Activated naive CD8-positive, alpha-beta T cell treated with anti-CD3 and anti-CD28 coated beads, Interleukin-2, amount 50 U/mL, for 24 hours (primary cell): Measurements from ENCODE around the gene KRT12.

Source experiments
- ATAC-seq: fragments of 150-1000 bp; cut with Tn5 transposase; one replicate; pipeline ENCODE4 v1.10.0; 2021
- DNase-seq: peaks from one replicate; pipeline ENCODE4 v3.0.0; 2021
- H3K27ac Mint-ChIP-seq: one replicate; pipeline ENCODE4 v1.8.0; 2021; ENCODE audit warnings: mild to moderate bottlenecking, mixed read lengths
- H3K27me3 Mint-ChIP-seq: one replicate; pipeline ENCODE4 v1.8.0; 2021; ENCODE audit warnings: mixed read lengths
- H3K36me3 Mint-ChIP-seq: one replicate; pipeline ENCODE4 v1.8.0; 2021; ENCODE audit warnings: low read depth, mixed read lengths
- H3K4me1 Mint-ChIP-seq: one replicate; pipeline ENCODE4 v1.8.0; 2021; ENCODE audit warnings: mixed read lengths
- H3K4me3 Mint-ChIP-seq: one replicate; pipeline ENCODE4 v1.8.0; 2021; ENCODE audit warnings: mild to moderate bottlenecking, moderate library complexity, mixed read lengths
- H3K9me3 Mint-ChIP-seq: one replicate; pipeline ENCODE4 v1.8.0; 2021; ENCODE audit warnings: mixed read lengths

Gene KRT12

DNA sequence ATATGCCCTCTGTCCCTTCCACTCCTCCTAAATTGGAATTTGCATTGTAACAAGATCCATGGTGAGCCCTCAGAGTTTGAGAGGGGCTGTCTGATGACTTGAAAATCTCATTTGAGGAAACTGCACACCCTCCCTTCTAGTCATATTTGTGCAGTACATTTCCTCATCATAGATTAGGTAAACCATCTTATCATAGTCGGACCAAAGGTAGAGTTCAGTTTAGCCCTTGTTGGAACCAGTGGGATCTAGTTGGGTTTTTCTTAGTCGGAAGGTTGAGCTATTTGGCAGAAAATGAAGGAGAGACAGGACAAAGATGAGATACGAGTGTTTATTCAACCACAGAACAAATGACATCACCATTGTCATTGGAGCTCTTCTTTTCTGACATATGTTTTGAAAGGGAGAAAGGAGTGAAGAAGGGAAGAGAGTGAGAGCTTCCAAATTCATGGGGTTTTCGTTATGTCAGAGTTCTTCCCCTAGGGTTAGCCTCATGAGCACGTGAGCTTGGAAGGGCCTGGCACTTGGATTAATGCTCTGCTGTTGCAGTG is 33.9 kb upstream of the KRT12 start:
- ATAC-seq (no peak), DNase-seq (no peak)
- Mint-ChIP-seq H3K4me3 (no peak overlapping the region), H3K27me3 (peaks cover 19% of the 10 kb centered on the region), H3K4me1 (peaks cover 16% of the 10 kb centered on the region), H3K36me3 (no peaks in the 10 kb centered on the region), H3K27ac (no peak overlapping the region), H3K9me3 (no peaks in the 10 kb centered on the region)

DNA sequence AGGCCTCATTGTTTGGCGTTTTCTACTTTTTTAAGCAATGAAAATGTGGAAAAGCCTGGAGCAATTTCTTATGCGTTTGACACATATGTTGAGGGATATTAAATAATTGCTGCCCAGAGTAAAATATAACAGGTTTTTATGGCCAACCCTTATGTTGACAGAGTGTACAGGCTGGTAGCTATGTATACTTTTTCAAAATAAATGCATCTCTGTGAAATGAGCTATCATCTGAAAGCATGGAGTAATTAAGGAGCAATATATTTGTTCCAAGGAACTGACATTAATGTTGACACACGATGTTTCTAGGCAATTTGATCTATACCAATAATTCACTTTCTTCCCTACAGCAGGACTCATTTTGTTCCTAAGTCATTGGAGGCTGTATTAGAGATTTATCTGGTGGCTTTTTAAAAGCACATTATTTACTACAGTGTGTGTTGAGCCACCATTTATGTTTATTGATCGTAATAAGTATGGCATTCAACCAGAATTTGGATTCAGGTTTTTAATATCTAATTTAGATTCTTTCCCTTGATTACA is 30.0 kb upstream of the KRT12 start:
- Mint-ChIP-seq H3K4me1 (peaks cover 2% of the 10 kb centered on the region), H3K27me3 (peaks cover 30% of the 10 kb centered on the region), H3K9me3 (no peaks in the 10 kb centered on the region), H3K36me3 (no peaks in the 10 kb centered on the region), H3K4me3 (no peak overlapping the region), H3K27ac (no peak overlapping the region)
- ATAC-seq, result no peak
- no peak for DNase-seq

DNA sequence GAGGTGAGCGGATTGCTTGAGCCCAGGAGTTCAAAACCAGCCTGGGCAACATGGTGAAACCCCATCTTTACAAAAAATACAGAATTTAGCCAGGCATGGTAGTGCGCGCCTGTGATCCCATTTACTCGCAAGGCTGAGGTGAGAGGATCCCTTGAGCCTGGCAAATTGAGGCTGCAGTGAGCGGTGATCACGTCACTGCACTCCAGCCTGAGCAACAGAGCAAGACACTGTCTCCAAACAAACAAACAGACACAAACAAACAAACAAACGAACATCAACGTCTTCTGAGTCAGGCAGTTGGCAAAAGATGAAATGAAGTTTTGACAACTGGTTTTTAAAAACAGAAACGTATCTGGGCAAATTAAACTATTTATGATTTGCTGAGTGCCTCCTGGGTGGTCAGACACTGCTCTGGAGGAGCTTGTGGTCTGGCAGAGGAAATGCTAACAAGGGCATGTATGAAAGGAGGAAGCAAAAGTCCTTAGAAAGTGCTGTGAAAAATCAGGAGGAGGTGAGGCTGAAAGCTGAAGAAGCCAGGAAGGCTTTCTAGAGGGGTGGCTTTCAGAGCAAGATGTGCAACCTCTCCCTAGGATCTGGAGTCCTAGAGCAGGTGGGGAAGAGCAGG is 28.2 kb upstream of the KRT12 start:
- no peak overlapping the region for H3K27ac Mint-ChIP-seq
- no peak overlapping the region for H3K4me3 Mint-ChIP-seq
- H3K4me1 Mint-ChIP-seq, result no peaks in the 10 kb centered on the region
- peaks cover 29% of the 10 kb centered on the region for H3K27me3 Mint-ChIP-seq
- H3K36me3 Mint-ChIP-seq, result no peaks in the 10 kb centered on the region
- ATAC-seq, result no peak
- H3K9me3 Mint-ChIP-seq, result no peaks in the 10 kb centered on the region
- no peak for DNase-seq

DNA sequence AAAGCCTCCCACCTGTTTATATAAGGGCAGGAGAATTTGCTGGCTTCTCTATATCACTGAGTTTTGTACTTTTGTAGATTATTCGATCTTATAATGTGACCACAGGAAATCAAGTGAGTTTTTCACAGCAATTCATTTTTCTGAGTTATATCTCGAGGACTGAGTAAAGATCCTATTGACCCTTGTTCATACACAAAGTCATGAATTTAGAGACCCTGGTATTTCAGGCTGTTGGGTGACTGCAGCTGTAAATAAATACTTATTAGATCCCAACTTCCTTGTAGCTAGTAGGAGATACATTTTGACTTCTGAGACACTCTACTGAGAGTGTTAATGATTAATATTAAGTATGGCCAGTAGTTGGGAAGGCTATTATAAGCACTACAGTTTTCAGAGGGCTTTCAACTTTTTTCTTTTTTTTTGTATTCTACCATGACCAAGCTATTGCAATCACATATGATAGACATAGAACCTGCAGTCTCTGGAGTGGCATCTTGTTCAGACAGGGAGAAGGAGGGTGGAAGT is 21.2 kb upstream of the KRT12 start:
- no peak for DNase-seq
- Mint-ChIP-seq H3K36me3 (no peaks in the 10 kb centered on the region), H3K4me3 (no peak overlapping the region), H3K4me1 (no peaks in the 10 kb centered on the region), H3K27ac (no peak overlapping the region), H3K27me3 (peaks cover 50% of the 10 kb centered on the region), H3K9me3 (no peaks in the 10 kb centered on the region)
- ATAC-seq, result no peak

DNA sequence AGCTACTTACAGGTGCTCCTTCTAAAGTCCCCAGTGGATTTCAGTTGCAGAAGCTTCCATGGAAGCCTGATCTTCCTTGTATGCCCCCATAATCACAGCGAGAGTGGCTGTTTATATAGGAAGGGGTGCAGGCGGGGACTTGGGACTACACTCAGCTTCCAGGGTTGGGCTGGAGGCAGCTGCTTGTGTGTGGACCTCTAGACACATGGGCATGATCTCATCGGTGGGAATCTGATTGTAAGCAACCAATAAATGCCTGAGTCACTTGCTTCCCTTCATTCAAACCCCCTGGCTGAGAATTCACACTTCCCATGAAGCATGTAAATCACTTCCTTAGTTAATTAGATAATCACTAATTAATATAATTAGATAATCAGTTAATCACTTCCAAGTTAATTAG is 19.1 kb upstream of the KRT12 start:
- no peak for ATAC-seq
- DNase-seq, result no peak
- Mint-ChIP-seq H3K27me3 (peaks cover 38% of the 10 kb centered on the region), H3K4me1 (no peaks in the 10 kb centered on the region), H3K36me3 (no peaks in the 10 kb centered on the region), H3K9me3 (no peaks in the 10 kb centered on the region), H3K4me3 (no peak overlapping the region), H3K27ac (no peak overlapping the region)

DNA sequence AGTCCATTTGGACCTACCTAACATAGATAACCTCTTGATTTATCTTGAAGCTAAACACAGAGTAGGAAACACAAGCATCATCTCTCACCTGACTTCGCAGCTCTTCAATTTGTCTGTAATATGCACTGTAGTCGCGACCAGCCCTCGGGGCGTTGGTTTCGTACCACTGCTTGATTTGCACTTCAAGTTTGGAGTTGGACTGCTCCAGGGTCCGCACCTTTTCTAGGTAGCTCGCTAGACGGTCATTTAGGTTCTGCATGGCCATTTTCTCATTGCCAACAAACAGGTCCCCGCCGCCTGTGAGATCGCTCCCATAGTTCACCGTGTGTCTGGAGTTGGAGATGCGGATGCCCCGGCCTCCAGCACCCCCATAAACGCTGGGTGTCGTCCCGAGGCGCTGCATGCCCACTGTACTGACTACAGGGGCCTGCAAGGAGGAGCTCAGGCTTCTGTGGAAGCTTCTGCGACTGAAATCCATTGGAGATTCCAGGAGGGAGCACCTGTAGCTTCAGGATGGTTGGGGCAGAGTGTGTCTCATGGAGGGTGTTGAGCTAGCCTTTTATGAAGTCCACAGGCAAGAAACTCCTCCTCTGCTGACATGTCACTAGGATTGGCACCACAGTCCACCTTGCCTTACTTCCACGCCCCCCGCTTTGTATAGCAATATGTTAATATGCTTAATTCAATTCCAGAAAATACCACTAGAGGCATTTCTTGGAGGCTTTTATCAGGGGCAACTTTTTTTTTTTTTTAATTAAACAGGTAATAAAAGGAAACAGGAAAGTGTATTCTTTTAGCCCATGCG is 17.9 kb upstream of the KRT12 start, which contains the start of gene KRT20:
Gene KRT20, minus strand, starts transcription at position 535 of the 805 bp plus-strand sequence. Its CDS starts 57 bp downstream, at position 478.
- H3K9me3 Mint-ChIP-seq, result no peaks in the 10 kb centered on the region
- no peak within 1 kb of the TSS for H3K4me3 Mint-ChIP-seq
- peaks cover 34% of the 10 kb centered on the region for H3K27me3 Mint-ChIP-seq
- H3K36me3 Mint-ChIP-seq, result no peaks in the 10 kb centered on the region
- ATAC-seq (no peak), DNase-seq (no peak)
- H3K4me1 Mint-ChIP-seq, result no peaks in the 10 kb centered on the region
- no peak within 1 kb of the TSS for H3K27ac Mint-ChIP-seq

DNA sequence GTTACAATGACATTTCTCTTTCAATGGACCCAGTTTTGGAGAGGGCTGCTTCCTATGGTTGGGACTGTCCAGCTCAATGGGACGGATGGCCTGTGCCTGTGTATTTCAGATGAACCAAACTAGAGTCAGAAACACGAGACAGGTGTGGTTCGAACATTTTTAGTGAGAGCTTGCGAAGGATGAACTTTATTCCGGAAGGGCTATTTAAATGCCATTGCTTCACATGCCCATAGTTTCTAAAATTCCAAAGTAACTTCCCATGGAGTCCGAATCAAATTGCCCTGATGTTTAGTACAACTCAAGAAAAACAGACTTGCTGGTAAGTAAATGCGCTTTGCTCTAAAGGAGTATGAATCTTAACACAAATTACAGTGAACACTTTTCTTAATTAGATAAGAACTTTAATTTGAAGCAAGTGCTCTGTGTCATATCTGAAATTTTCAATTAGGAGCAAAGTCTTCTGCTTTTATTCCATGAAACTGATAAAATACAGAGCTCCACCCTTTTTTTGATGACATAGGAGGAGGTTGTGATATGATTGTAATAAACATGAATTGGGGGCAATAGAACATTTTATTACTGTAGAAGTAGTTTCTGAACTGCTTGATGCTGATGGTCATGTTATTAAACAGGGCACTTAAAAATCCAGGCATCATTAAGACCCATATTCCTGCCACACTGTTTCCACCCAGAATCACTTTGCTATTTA is 16.8 kb upstream of the KRT12 start:
- no peaks in the 10 kb centered on the region for H3K36me3 Mint-ChIP-seq
- H3K4me1 Mint-ChIP-seq, result no peaks in the 10 kb centered on the region
- no peak for ATAC-seq
- no peak overlapping the region for H3K4me3 Mint-ChIP-seq
- H3K27me3 Mint-ChIP-seq, result peaks cover 27% of the 10 kb centered on the region
- no peak overlapping the region for H3K27ac Mint-ChIP-seq
- no peaks in the 10 kb centered on the region for H3K9me3 Mint-ChIP-seq
- no peak for DNase-seq

DNA sequence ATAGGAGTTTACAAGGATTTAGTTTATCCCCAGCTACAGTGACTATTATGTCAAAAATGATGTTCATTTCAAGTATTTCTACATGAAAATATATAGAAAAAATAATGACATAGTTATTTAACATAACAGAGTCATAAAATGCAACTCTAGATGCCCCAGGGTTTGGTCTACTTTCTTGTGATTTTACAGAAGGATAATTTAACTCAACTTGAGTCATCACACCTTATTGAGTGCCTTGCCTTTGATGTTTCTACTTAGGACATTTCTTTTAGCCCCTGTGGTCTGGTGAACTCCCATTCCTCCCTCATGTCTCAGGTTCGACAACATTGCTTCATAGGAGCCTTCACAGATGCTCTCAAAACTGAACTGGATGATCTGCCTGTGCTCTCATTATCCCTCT is 16.0 kb upstream of the KRT12 start:
- ATAC-seq (no peak), DNase-seq (no peak)
- Mint-ChIP-seq H3K4me3 (no peak overlapping the region), H3K27ac (no peak overlapping the region), H3K27me3 (peaks cover 20% of the 10 kb centered on the region), H3K4me1 (no peaks in the 10 kb centered on the region), H3K36me3 (no peaks in the 10 kb centered on the region), H3K9me3 (no peaks in the 10 kb centered on the region)

DNA sequence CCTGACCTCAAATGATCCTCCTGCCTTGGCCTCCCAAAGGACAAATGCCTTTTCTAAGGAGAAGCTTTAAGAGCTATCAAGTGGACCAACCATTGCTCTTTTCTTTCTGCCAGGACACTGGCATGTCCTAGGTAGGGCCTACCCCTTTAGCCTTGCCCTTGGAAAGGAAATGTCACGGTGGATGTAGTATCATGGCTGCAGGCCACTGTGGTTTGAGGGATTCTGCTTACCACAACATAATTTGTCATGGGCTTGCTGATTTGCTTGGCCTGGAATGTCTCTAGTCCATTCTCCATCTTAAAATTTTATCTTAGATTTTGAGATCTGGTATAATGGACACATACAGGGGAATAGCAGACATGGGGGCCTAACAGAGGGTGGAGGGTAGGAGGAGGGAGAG is 12.0 kb upstream of the KRT12 start:
- H3K27me3 Mint-ChIP-seq, result peaks cover 10% of the 10 kb centered on the region
- ATAC-seq, result no peak
- H3K4me1 Mint-ChIP-seq, result no peaks in the 10 kb centered on the region

DNA sequence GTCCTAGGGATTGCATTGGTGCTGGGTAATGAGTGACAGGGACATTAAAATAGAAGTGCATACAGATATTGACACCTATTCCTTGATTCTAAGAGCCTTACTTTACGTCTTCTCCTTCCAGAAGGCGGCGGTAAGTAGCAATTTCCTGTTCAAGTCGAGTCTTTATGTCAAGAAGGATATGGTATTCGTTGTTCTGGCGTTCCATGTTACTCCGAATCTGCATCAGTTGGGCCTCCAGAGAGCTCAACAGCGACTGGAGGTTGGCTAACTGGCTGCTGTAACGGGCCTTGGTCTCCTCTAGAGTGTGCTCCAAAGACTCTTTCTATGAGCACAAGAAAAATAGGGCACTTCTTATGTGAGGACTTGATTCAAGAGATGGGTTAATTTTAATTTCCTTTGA is 11.0 kb upstream of the KRT12 start:
- H3K27me3 Mint-ChIP-seq, result peaks cover 6% of the 10 kb centered on the region

More for the DNA sequence above, 12.0 kb upstream of the KRT12 start:
- no peak overlapping the region for H3K27ac Mint-ChIP-seq
- no peak overlapping the region for H3K4me3 Mint-ChIP-seq
- no peak for DNase-seq
- H3K36me3 Mint-ChIP-seq, result no peaks in the 10 kb centered on the region
- H3K9me3 Mint-ChIP-seq, result no peaks in the 10 kb centered on the region

DNA sequence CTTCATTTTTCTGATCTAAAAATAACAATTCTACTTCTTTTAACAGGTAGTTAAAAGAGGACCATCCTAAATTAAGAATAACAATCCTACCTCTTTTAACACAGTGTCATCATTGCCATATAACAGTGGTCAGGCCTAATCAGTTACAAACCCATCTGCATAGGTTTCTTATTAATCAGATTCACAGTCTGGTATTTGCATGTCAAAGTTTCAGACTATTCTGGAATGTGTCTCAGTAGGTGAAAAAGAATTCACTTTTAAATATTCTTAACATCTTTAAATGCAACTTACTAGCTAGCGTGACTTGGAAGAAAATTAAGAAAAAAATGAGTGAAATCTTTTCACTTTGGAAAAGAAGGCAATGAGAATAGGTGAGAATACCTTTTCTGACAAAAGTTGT is 6.8 kb upstream of the KRT12 start:
- no peaks in the 10 kb centered on the region for H3K4me1 Mint-ChIP-seq
- H3K27ac Mint-ChIP-seq, result no peak overlapping the region
- no peak for DNase-seq
- H3K9me3 Mint-ChIP-seq, result no peaks in the 10 kb centered on the region
- ATAC-seq, result no peak
- peaks cover 23% of the 10 kb centered on the region for H3K27me3 Mint-ChIP-seq
- no peak overlapping the region for H3K4me3 Mint-ChIP-seq
- H3K36me3 Mint-ChIP-seq, result no peaks in the 10 kb centered on the region

More for the DNA sequence above, 11.0 kb upstream of the KRT12 start:
- Mint-ChIP-seq H3K27ac (no peak overlapping the region), H3K9me3 (no peaks in the 10 kb centered on the region), H3K4me1 (no peaks in the 10 kb centered on the region), H3K4me3 (no peak overlapping the region), H3K36me3 (no peaks in the 10 kb centered on the region)
- DNase-seq, result no peak
- no peak for ATAC-seq

DNA sequence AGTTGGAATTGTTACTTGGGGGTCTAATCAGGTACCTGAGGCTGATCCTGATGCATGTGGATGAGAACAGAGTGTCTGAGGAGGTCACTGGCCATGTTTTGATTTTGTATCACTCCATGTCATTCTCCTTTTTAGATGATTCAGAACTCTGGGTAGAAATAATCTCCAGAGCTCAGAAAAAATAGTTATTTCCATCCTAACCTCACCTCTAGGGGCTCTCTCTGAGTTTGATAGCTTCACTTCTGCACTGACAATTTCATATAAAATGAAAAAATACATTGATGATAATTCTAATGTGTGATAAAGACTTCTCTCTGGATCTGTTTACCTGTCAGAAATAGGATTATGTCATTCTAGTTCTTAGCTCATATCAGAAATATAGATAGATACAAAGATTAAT is 6.2 kb upstream of the KRT12 start:
- no peaks in the 10 kb centered on the region for H3K4me1 Mint-ChIP-seq
- no peaks in the 10 kb centered on the region for H3K9me3 Mint-ChIP-seq
- no peak overlapping the region for H3K27ac Mint-ChIP-seq
- no peaks in the 10 kb centered on the region for H3K36me3 Mint-ChIP-seq
- DNase-seq, result no peak
- ATAC-seq, result no peak
- H3K27me3 Mint-ChIP-seq, result peaks cover 23% of the 10 kb centered on the region
- no peak overlapping the region for H3K4me3 Mint-ChIP-seq

DNA sequence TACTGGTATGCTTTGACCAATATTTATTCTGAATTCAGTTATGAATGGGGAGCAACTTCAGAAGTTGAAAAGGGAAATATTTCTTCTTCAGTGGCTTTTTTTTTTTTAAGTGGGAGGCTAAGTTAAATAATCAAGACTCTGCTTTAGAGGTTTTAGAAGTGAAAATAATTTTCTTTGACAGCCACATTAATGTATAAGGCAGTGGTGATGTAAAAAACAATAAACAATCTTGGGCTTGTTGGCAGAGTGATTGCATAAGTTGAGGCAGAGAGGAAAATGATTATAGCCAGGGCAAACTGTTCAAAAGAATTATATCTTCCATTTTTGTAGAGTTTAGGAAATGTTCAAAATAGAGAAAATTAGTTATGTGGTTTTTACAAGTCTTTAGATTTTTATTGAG is 5.4 kb upstream of the KRT12 start:
- DNase-seq, result no peak
- Mint-ChIP-seq H3K4me1 (no peaks in the 10 kb centered on the region), H3K27ac (no peak overlapping the region), H3K27me3 (peaks cover 24% of the 10 kb centered on the region), H3K9me3 (no peaks in the 10 kb centered on the region), H3K36me3 (no peaks in the 10 kb centered on the region), H3K4me3 (no peak overlapping the region)
- no peak for ATAC-seq

DNA sequence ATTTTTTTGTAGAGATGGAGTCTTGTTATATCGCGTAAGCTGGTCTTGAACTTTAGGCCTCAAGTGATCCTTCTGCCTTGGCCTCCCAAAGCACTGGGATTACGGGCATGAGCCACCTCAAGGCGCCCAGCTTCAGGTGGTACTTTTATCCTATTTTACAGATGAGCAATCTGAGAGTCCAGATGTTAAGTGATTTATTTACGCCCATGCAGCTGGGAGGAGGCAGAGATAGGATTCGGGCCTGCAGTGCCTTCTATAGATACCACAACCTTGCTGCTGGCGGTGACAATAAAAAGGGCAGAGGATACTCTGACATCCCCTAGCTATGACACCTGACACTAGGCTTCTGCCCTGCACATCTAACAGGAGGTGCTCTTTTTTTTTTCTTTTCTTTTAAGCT is 4.3 kb upstream of the KRT12 start:
- H3K27me3 Mint-ChIP-seq, result peaks cover 35% of the 10 kb centered on the region
- no peaks in the 10 kb centered on the region for H3K4me1 Mint-ChIP-seq
- no peak overlapping the region for H3K4me3 Mint-ChIP-seq
- H3K9me3 Mint-ChIP-seq, result no peaks in the 10 kb centered on the region
- H3K27ac Mint-ChIP-seq, result no peak overlapping the region
- DNase-seq, result no peak
- no peaks in the 10 kb centered on the region for H3K36me3 Mint-ChIP-seq
- ATAC-seq, result no peak
